ENCODE measurements around the gene RABL6. TPM values are rescaled to one million over a fixed set of nuclear protein-coding genes. Genes with fewer than 3 reads are reported as not detected.
"Not testable (repeated sequence)": the region's sequence is repeated elsewhere in the genome, so short reads cannot be mapped to it uniquely, and the experiment has no call there.

The RABL6 gene
- total RNA-seq, 1 donor from 2014 or later = 90.2 TPM

DNA sequence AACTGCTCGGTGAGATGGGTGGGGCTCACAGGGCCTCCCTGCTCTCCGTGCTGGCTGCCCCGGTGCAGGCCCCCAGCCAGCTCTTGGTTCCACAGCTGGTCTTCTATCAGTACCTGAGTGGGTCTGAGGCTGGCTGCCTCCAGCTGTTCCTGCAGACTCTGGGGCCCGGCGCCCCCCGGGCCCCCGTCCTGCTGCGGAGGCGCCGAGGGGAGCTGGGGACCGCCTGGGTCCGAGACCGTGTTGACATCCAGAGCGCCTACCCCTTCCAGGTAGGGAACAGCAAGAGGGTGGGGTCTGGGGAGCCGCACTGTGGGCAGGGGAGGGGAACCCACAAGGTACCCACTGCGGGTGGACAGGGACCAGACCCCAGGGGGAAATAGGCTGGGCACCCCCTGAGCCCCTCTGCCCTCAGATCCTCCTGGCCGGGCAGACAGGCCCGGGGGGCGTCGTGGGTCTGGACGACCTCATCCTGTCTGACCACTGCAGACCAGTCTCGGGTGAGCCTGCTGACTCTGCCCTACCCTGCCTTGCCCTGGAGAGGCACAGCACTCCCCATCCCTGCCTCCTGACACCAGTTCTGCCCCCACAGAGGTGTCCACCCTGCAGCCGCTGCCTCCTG is 47.2 kb downstream of the RABL6 start:
- no peak for DNase-seq (ENCODE audit: extremely low read depth, low read depth, low spot score)

DNA sequence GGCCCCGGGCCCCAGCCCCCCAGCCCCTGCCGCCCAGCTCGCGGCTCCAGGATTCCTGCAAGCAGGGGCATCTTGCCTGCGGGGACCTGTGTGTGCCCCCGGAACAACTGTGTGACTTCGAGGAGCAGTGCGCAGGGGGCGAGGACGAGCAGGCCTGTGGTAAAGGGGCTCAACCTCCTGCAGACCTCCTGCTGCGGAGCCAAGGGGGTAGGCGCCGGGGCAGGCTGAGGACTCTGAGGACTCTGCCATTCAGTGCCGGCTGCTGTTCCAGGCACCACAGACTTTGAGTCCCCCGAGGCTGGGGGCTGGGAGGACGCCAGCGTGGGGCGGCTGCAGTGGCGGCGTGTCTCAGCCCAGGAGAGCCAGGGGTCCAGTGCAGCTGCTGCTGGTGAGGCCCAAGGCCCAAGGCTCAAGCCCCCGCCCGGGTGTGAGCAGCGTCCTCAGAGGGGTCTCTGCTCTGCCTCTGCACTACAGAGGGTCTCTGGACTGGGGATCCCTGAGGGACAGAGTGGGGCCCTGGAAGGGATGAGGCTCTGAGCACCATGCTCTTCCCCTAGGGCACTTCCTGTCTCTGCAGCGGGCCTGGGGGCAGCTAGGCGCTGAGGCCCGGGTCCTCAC is 47.8 kb downstream of the RABL6 start:
- no peak for DNase-seq (ENCODE audit: extremely low read depth, low read depth, low spot score)

DNA sequence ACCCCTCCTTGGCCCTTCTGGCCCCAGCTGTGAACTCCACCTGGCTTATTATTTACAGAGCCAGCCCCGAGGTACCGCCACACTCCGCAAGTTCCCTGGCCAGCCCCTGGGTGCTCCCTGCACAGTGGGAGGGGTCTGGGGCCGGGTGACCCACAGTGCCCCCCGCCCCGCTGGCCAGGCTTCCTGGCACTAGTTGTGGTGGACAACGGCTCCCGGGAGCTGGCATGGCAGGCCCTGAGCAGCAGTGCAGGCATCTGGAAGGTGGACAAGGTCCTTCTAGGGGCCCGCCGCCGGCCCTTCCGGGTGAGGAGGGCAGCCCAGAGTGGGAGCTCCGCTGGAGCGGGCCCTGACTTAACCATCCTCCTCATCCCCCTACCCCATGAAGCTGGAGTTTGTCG is 48.3 kb downstream of the RABL6 start:
- no peak for DNase-seq (ENCODE audit: extremely low read depth, low read depth, low spot score)

DNA sequence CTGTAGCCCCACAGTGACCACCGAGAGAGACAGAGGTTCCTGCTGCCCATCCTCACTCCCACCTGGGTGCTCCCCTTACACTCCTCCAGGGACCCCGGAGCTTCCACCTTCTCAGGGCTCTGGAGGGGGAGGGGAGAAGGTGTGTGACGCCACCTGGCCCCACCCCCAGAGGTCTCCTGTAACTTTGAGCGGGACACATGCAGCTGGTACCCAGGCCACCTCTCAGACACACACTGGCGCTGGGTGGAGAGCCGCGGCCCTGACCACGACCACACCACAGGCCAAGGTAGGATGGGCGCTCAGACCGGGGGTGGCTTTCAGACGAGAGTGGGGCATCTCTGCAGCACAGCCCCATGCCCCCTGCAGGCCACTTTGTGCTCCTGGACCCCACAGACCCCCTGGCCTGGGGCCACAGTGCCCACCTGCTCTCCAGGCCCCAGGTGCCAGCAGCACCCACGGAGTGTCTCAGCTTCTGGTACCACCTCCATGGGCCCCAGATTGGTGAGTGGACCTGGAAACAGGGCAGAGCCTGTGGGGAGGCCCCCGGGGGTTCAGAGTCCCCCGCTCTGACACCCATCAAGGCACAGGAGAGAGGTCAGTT is 48.9 kb downstream of the RABL6 start:
- no peak for DNase-seq (ENCODE audit: extremely low read depth, low read depth, low spot score)

DNA sequence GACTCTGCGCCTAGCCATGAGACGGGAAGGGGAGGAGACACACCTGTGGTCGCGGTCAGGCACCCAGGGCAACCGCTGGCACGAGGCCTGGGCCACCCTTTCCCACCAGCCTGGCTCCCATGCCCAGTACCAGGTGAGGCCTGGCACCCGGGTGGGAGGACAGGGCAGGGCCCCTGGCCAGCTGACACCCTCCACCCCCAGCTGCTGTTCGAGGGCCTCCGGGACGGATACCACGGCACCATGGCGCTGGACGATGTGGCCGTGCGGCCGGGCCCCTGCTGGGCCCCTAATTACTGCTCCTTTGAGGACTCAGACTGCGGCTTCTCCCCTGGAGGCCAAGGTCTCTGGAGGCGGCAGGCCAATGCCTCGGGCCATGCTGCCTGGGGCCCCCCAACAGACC is 49.4 kb downstream of the RABL6 start:
- DNase-seq (ENCODE audit: extremely low read depth, low read depth, low spot score) = no peak

DNA sequence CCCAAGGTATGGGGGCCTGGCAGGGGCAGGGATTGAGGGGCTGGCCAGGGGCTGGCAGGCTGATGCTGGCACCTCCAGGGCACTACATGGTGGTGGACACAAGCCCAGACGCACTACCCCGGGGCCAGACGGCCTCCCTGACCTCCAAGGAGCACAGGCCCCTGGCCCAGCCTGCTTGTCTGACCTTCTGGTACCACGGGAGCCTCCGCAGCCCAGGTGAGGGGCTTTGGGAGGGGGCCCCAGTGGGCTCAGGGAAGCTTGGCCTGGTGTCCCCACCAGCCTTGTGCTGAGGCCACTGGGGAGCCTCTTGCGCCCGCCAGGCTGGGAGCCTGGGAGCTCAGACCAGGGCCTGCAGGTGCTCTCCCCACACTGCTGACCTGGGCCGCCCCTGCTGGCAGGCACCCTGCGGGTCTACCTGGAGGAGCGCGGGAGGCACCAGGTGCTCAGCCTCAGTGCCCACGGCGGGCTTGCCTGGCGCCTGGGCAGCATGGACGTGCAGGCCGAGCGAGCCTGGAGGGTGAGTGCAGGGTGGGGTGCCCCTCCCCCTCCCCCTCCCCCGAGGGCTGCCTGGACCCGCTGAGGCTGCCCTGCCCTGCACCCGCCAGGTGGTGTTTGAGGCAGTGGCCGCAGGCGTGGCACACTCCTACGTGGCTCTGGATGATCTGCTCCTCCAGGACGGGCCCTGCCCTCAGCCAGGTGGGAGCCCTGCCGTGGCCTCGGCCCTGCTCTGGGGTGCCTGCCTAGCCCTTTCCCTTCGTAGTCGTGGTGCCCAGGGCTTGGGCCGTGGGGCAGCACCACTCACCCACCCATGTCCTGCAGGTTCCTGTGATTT is 50.0 kb downstream of the RABL6 start:
- DNase-seq (ENCODE audit: extremely low read depth, low read depth, low spot score) = no peak

DNA sequence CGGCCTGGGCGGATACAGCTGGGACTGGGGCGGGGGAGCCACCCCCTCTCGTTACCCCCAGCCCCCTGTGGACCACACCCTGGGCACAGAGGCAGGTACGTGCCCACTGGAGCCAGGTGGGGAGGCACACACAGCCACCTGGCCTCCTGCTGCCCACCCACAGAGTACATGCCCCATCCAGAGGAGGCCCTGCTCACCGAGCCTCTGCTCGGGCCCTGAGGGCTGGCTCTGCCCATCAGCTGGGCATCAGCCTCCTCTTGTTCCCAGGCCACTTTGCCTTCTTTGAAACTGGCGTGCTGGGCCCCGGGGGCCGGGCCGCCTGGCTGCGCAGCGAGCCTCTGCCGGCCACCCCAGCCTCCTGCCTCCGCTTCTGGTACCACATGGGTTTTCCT is 50.7 kb downstream of the RABL6 start:
- no peak for DNase-seq (ENCODE audit: extremely low read depth, low read depth, low spot score)

DNA sequence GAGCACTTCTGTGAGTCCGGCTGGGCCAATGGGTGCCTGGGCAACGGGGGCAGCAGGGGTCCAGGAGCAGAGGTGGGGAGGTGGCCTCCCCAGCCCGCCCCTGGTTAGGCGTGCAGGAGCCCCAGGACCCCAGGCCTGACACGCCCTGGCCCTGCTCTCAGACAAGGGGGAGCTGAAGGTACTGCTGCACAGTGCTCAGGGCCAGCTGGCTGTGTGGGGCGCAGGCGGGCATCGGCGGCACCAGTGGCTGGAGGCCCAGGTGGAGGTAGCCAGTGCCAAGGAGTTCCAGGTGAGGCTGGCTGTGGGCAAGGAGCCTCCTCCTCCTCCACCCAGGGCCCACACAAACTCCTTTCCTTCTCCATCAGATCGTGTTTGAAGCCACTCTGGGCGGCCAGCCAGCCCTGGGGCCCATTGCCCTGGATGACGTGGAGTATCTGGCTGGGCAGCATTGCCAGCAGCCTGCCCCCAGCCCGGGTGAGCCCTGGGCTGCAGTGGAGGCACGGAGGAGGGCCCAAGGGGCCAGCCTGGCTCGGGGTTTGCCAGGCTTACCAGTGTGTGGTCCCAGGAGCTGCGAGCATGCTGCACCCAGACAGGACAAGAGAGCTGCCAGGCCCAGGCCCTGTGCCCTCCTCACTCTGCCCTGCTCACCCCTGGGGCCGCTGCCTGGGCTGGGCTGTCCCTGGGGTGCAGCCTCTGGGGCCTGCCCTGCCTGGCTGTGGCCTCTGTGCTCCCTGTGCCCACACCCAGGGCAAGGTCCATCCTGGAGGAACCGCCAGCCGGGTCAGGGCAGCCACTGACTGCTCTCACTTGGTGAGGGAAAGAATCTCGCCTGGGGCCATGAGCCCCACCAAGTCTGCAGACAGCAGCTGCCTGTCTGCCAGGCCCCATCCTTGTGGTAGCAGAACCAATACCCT is 51.4 kb downstream of the RABL6 start:
- DNase-seq (ENCODE audit: extremely low read depth, low read depth, low spot score) = no peak

DNA sequence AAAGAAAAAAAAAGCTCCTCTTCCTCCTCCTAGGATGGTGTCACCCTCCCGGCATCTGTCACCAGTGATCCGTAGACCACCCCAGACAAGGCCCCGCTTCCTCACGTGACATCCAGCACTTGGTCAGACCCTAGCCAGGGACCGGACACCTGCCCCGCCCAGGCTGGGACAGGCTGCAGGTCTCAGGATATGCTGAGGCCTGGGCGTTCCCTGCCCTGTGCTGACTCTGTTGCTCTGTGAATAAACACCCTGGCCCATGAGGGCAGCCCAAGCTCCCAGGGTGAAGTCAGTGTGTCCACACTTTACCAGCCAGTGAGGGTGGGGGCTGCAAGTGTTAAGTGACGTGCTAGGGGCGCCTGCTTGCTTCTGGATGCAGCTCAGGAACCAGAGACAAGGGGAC is 52.8 kb downstream of the RABL6 start:
- DNase-seq (ENCODE audit: extremely low read depth, low read depth, low spot score) = no peak

DNA sequence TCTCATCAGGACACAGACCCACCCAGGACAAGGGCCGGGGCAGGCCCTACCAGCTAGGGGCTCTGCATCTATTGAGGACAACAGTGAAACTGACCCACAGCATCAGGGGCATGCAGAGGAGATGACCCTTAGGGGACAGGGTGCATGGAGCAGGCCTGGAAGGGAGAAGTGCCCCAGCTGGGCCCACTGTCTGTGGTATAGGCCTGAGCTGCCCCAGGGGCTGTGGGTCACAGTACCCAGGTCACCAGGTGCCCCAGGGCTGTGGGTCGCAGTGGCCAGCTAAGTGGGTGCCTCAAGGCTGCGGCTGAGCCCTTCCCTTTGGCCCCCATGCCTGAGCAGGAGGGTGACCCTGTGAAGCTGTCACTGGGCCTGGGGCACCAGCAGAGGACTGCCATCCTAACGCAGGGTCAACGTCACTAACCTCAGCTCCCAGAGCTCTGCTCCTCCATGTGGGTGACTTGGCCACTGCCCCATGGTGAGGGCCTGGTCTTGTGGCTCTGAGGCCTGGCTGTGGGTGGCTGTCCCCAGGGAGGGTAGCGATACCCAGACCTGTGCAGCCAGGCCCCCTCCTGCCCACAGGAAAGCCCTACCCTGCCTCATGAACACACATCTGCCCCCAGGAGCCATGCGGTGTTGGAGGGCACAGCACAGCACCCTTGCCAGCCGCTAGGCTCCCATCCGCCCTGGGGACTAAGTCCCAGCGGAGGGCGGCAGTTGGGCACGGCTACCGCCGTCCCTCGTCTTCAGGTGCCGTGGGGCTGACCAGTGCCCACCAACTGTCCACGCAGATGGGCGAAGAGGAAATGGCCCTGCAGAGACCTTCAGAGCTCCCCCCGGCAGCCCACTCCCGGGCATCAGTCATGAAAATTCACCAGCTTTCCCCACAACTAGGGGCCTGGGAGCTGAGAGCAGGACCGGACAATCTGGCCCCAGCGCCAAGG is 53.5 kb downstream of the RABL6 start:
- DNase-seq (ENCODE audit: extremely low read depth, low read depth, low spot score) = no peak

DNA sequence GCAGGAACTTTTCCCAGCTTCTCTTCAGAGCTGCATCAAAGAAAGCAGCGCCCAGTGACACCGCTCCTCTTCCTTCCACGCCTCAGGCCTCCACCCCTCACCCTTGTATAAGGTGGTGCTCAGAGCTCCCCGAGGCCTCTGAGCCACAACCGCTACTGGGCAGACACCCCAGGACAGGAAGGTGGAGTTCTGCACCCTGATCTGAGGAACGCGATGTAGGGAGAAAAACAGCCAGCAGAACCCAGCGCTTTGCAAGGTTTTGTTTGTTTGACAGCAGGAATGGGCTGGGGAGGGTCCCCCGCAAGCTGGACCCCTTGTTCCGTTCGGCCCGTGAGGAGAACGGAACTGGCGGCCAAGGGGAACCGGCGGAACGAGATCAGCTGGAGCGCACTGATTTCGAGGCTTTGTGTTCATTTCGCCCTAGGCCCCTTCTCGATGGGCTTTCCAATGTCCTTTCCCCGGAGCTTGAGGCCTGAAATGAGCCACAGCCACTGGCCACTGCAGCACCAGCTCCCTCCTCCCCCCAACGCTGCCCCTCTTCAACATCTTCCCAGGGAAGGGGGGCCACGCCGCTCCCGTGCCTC is 54.2 kb downstream of the RABL6 start:
- no peak for DNase-seq (ENCODE audit: extremely low read depth, low read depth, low spot score)

DNA sequence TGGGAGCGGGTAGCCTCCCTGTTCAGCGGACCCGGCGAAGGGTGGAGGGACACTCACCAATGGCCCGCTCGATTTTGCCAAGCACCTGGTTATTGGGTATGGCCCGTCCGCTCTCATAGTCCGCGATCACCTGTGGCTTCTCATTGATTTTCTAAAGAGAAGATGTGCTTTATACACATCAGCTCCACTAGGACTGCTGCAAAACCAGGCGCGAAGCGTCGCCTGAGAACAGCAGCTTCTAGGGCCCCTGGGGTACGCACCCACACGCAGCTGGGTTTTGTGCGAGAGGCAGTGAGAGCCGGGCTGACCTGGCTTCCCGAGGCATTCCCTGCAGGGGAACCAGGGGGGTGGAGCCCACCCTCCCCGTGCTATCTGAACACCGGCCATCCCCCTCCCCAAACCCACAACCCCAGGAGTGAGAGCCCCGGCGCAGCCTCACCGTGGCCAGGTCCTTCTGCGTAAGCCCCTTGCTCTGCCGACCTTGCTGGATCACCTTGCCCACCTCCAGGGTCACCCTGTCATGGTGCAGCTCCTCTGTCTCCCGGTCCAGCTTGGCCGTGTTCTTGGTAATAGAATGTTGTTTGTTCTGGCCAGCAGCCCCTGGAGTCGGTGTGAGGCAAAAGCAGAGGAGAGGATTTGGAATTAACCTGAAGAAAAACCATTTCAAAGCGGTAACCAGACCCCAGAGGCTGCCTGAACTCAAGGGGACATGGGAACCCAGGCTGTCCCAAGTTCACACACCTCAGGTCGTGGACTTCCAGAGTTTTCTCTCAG is 55.3 kb downstream of the RABL6 start:
- DNase-seq (ENCODE audit: extremely low read depth, low read depth, low spot score) = no peak

DNA sequence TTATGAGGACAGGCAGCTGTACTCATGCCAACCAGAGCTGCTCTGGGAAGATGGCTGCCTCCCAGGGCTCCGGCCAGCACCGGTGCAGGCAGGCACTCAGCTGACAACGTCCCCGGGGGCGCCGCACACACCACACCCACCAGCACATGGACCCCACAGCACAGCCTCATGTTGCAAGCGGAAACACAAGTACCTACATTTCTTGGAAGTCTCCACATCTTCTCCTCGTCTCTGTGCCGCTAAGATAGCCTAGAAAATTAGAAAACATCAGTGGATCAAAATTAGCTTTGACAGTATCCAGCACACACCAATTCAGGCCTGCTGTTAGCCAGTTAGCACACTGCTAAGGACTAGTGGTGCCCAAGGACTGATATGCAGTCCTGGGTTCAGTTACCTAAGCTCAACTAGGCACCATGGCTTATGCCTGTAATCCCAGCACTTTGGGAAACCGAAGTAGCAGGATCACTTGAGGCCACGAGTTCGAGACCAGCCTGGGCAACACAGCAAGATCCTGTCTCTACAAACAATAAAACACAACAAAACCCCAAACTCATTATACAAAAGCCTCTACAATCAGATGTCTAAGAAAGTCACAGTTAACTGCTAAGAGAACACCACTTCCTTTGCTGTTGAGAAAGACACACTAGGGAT is 56.0 kb downstream of the RABL6 start:
- no peak for DNase-seq (ENCODE audit: extremely low read depth, low read depth, low spot score)

DNA sequence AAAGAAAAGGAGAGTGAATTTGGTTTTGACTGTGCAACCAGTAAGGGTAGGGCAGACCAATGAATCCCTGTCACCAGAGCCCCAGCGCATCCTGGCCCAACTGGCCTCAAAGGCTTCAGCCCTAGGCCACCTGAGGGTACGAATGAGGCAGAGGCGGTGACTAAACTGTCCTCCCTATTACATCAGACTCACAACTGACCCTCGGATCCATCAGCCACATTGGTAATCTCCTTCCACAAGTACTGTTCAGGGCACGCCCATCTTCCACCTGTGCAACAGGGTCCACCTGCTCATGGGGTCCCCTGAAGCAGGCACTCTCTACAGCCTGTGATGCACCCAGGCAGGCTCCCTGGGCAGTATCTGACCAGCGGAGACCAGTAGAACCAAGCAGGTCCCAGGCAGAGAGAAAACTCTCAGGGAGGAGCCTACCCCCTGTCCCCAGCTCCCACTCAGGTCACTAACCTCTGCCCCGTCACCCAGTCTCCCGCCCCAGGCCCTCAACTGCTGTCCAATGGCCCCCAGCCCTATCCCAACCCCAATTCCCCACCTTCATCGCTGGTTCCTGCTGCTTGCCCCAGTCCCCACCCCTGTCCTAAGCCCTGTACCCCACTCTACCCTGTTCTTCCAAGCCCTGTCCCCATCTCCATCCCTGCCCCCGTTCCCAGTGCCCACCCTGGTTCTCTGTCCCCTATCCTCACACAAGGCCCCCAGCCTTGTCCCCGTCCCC is 57.5 kb downstream of the RABL6 start:
- DNase-seq (ENCODE audit: extremely low read depth, low read depth, low spot score) = no peak

DNA sequence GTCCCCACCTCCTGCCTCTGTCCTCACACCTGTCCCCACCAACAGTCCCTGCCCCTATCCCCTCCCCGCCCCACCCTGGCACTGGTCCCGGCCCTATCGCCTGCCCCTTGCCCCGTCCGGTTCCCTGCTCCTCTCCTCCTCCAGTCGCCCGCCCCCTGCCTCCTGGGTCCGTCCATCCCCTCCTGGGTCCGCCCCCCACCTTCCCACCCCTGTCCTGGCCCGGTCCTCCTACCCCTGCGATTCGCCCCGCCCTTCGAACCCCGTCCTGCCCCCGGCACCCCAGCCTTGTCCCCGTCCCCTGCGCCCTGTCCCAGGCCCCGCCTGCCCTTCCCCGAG is 58.0 kb downstream of the RABL6 start:
- no peak for DNase-seq (ENCODE audit: extremely low read depth, low read depth, low spot score)

DNA sequence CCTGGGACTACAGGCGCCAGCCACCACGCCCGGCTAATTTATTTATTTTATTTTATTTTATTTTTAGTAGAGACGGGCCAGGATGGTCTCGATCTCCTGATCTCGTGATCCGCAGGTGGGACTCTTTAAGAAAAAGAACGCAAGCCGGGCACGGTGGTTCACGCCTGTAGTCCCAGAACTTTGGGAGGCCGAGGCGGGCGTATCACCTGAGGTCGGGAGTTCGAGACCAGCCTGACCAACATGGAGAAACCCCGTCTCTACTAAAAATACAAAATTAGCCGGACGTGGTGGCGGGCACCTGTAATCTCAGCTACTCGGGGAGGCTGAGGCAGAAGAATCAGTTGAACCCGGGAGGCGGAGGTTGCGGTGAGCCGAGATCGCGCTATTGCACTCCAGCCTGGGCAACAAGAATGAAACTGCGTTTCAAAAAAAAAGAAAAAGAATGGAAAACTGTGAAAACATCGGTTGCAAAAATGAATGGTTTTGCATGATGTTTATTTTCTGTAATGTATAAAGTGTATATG is 59.2 kb downstream of the RABL6 start:
- not testable (repeated sequence) for DNase-seq (ENCODE audit: extremely low read depth, low read depth, low spot score)

DNA sequence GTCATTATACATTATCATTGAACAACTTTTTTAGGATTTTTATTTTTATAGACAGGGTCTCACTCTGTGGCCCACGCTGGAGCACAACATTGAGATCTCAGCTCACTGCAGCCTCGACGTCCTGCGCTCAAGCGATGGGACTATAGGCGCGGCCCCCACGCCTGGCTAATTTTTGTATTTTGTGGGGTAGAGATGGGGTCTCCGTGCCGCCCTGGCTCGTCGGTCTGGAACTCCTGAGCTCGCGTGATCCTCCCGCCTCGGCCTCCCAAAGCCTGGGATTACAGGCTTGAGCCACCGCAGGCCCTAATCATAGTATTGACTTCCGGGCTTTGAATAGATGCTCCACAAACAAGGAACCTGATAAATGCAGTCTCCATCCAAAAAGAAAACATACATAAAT is 59.7 kb downstream of the RABL6 start:
- DNase-seq (ENCODE audit: extremely low read depth, low read depth, low spot score) = no peak

Measured in glomerular endothelial cell (primary cell).